Calu3 (cell line): ENCODE measurements around the gene ARF3. TPM values are rescaled to one million over a fixed set of nuclear protein-coding genes. Genes with fewer than 3 reads are reported as not detected.

Experiments
- BruUV-seq: library from RNA; stranded (reverse); fragments of 400-500 nt; replicated peaks from 2 replicates; lab custom pipeline; 2021; lab: Mats Ljungman, UMichigan
- CTCF ChIA-PET: fragments of 300-600 bp; sonication (Branson Sonifier 250); formaldehyde crosslinking; loops from one replicate; lab custom pipeline; 2022; ENCODE audit warnings: antibody characterized with exemption; lab: Charles Lee
- DNase-seq: peaks from one replicate; pipeline ENCODE4 v3.0.0; 2022
- H3K27ac Mint-ChIP-seq: one replicate; pipeline ENCODE4 v1.8.0; 2022; ENCODE audit warnings: mixed read lengths; ENCODE audit not compliant: unreplicated experiment
- H3K27me3 Mint-ChIP-seq: one replicate; pipeline ENCODE4 v1.8.0; 2022; ENCODE audit warnings: mixed read lengths; ENCODE audit not compliant: unreplicated experiment
- H3K36me3 Mint-ChIP-seq: one replicate; pipeline ENCODE4 v1.8.0; 2022; ENCODE audit warnings: mild to moderate bottlenecking, moderate library complexity, mixed read lengths; ENCODE audit not compliant: insufficient read depth, unreplicated experiment
- H3K4me1 Mint-ChIP-seq: one replicate; pipeline ENCODE4 v1.8.0; 2022; ENCODE audit warnings: mild to moderate bottlenecking, low read depth, mixed read lengths; ENCODE audit not compliant: unreplicated experiment
- H3K4me3 Mint-ChIP-seq: one replicate; pipeline ENCODE4 v1.8.0; 2022; ENCODE audit warnings: mild to moderate bottlenecking, low read depth, moderate library complexity, mixed read lengths; ENCODE audit not compliant: unreplicated experiment
- H3K9me3 Mint-ChIP-seq: one replicate; pipeline ENCODE4 v1.8.0; 2022; ENCODE audit warnings: low read depth, mixed read lengths; ENCODE audit not compliant: unreplicated experiment
- intact Hi-C: fragments of 100-400 bp; cut with micrococcal nuclease; formaldehyde crosslinking; loops from one replicate; pipeline ENCODE4 v1.10.0; 2022; ENCODE audit not compliant: unreplicated experiment
- total RNA-seq: library from RNA; stranded (reverse); gene quantifications from 2 replicates; pipeline ENCODE4 v1.2.3, GENCODE V29; 2022
- TF ChIP-seq, protein P1 (sequence below): fragments of 200-600 bp; IDR thresholded peaks from one replicate; pipeline ENCODE4 v1.8.0; 2022; ENCODE audit warnings: antibody characterized with exemption; ENCODE audit not compliant: unreplicated experiment

ARF3 gene
- total RNA-seq, 1 experiment from 2014 or later = 142 TPM

DNA sequence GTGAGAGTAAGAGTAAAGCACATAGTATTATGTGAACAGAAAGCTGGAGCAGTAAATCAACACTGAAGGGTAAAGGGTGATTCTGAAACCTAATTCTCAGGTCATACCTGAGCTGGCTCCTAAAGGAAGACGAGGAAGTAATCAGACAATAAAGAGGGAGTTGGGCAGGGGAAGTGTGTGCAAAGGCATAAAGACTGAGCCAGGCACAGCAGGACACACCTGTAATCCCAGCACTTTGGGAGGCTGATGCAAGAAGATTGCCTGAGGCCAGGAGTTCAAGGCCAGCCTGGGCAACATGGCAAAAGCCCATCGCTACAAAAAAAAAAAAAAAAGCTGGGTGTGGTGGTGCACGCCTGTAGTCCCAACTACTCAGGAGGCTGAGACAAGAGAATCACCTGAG is 9.6 kb downstream of the ARF3 start:
- TF ChIP-seq, protein P1, sequence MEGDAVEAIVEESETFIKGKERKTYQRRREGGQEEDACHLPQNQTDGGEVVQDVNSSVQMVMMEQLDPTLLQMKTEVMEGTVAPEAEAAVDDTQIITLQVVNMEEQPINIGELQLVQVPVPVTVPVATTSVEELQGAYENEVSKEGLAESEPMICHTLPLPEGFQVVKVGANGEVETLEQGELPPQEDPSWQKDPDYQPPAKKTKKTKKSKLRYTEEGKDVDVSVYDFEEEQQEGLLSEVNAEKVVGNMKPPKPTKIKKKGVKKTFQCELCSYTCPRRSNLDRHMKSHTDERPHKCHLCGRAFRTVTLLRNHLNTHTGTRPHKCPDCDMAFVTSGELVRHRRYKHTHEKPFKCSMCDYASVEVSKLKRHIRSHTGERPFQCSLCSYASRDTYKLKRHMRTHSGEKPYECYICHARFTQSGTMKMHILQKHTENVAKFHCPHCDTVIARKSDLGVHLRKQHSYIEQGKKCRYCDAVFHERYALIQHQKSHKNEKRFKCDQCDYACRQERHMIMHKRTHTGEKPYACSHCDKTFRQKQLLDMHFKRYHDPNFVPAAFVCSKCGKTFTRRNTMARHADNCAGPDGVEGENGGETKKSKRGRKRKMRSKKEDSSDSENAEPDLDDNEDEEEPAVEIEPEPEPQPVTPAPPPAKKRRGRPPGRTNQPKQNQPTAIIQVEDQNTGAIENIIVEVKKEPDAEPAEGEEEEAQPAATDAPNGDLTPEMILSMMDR = no peak
- Mint-ChIP-seq H3K4me3 (no peak overlapping the region), H3K27me3 (no peaks in the 10 kb centered on the region), H3K9me3 (no peaks in the 10 kb centered on the region), H3K36me3 (peaks cover 16% of the 10 kb centered on the region), H3K27ac (no peak overlapping the region), H3K4me1 (no peaks in the 10 kb centered on the region)
- CTCF ChIA-PET = interaction anchor here (0.6 kb wide), 1 partner anchor 96 kb away, joined by 7 read pairs; the partner anchor contains the start of gene DDX23
- BruUV-seq = no TSS peak
- intact Hi-C loops = no loop called here
- no peak for DNase-seq

DNA sequence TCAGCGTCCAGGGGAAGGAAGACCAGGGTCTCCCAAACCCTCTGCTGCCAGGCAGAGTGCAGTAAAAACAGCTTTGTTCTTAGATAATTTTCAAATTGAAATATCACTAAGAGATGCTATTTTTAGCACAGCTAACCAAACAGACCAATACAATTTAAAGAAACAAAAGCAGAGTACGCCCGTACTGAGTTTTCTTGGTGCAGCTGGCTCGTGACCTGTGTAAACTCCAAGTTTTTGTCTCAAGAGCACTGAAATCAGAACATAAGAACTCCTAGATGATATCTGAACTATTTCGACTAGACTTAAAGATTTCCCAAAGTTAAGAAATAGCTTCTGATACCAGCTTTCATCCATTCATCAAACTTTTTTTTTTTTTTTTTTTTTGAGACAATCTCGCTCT is 10.3 kb downstream of the ARF3 start:
- no TSS peak for BruUV-seq
- TF ChIP-seq, protein P1 = no peak
- no peak overlapping the region for H3K27ac Mint-ChIP-seq
- H3K27me3 Mint-ChIP-seq = no peaks in the 10 kb centered on the region
- H3K4me1 Mint-ChIP-seq = no peaks in the 10 kb centered on the region
- H3K4me3 Mint-ChIP-seq = no peak overlapping the region
- no peaks in the 10 kb centered on the region for H3K9me3 Mint-ChIP-seq
- no peak for DNase-seq
- intact Hi-C loops = no loop called here
- peaks cover 14% of the 10 kb centered on the region for H3K36me3 Mint-ChIP-seq
- CTCF ChIA-PET = interaction anchor here (0.6 to 0.7 kb wide), 3 partner anchors 39 to 95 kb away, joined by 4 to 10 read pairs (median 7); partner anchors contain the start of gene DDX23

DNA sequence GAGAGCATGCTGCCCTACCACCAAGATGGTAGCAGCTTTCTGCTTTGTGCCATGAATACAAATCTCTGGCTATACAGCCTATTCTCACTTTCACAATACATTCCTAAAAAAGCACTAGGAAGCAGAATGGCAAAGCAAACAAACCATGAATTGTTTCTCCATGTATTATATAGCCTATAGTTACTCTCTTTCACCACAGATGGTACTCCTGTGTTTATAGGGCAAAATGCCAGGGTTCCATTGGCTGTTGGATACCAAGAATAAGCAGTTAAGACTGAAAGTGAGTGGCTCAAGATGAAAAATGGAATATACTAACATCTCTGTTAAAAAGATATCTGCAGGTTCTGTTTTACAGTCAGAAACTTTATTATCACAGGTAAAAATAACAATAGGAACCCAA is 11.1 kb downstream of the ARF3 start:
- Mint-ChIP-seq H3K27ac (no peak overlapping the region), H3K36me3 (peaks cover 17% of the 10 kb centered on the region), H3K9me3 (no peaks in the 10 kb centered on the region), H3K27me3 (no peaks in the 10 kb centered on the region), H3K4me1 (no peaks in the 10 kb centered on the region), H3K4me3 (no peak overlapping the region)
- intact Hi-C loops = no loop called here
- CTCF ChIA-PET = no interaction called here
- TF ChIP-seq, protein P1 = no peak
- no peak for DNase-seq
- no TSS peak for BruUV-seq

DNA sequence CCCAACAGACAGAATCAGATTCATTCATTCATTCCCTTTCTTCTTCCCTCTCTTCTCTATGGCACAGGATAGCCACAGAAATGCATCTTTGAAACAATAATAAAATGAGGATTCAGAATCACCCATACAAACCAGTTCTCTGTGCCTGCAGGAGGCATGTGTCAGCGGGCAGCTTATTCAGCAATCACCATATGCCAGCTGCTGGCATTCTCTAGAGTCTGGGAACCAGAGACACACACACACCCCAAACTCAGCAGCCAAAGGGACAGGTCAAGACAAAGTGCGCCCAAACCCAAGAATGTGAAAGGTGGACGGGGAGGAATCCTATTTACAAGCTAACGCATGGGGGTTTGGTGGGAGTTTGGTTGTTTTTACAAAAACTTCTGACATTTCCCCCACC is 14.1 kb downstream of the ARF3 start:
- intact Hi-C loops = no loop called here
- Mint-ChIP-seq H3K36me3 (peaks cover 28% of the 10 kb centered on the region), H3K4me1 (no peaks in the 10 kb centered on the region), H3K9me3 (no peaks in the 10 kb centered on the region), H3K27ac (no peak overlapping the region), H3K4me3 (no peak overlapping the region), H3K27me3 (no peaks in the 10 kb centered on the region)
- BruUV-seq = no TSS peak
- CTCF ChIA-PET = no interaction called here
- no peak for DNase-seq
- TF ChIP-seq, protein P1 = no peak
